SK-MEL-5 (cell line): Measurements from ENCODE around the gene SLC38A10. TPM values are rescaled to one million over a fixed set of nuclear protein-coding genes. Genes with fewer than 3 reads are reported as not detected.
"Not testable (repeated sequence)": the region's sequence is repeated elsewhere in the genome, so short reads cannot be mapped to it uniquely, and the experiment has no call there.

Experiments used
- DNase-seq: peaks from one replicate; pipeline ENCODE4 v3.0.0-alpha.2; 2016; ENCODE audit warnings: low read depth, low spot score
- in situ Hi-C: cut with HindIII; loops from 2 replicates; pipeline ENCODE4 v1.10.0; 2016; ENCODE audit warnings: low sequenced_read_pairs, high pct_unique_total_duplicates, low pct_unique_long_range_greater_than_20kb
- total RNA-seq: library from RNA; depleted of rRNA; stranded (reverse); fragments of >200 nt; shearing (Covaris generic); gene quantifications from 2 replicates; pipeline ENCODE4 v1.2.3, GENCODE V29; 2014

SLC38A10 gene
- total RNA-seq, 1 experiment from 2014 or later = 189 TPM

- in situ Hi-C loops = no loop called here
Measured at GRCh38 chr17:81315885-81316391, 20.8 kb upstream of the SLC38A10 start.

GRCh38 chr17:81315129-81315884 lies 20.2 kb upstream of the SLC38A10 start:
- DNase-seq = no peak
- in situ Hi-C loops = no loop called here

More at GRCh38 chr17:81315885-81316391, 20.8 kb upstream of the SLC38A10 start:
- DNase-seq = no peak

- in situ Hi-C loops = no loop called here
- no peak for DNase-seq
Measured at GRCh38 chr17:81314398-81315081, 19.4 kb upstream of the SLC38A10 start.

- in situ Hi-C loops = no loop called here
- no peak for DNase-seq
Measured at GRCh38 chr17:81313776-81314397, 18.8 kb upstream of the SLC38A10 start.

- no peak for DNase-seq
- in situ Hi-C loops = no loop called here
Measured at GRCh38 chr17:81312624-81313325, 17.7 kb upstream of the SLC38A10 start.

GRCh38 chr17:81311946-81312345 lies 16.8 kb upstream of the SLC38A10 start:
- DNase-seq = no peak
- in situ Hi-C loops = no loop called here

GRCh38 chr17:81310949-81311550 lies 15.9 kb upstream of the SLC38A10 start:
- in situ Hi-C loops = no loop called here
- no peak for DNase-seq

- DNase-seq = no peak
- in situ Hi-C loops = no loop called here
Measured at GRCh38 chr17:81309859-81310839, 15.0 kb upstream of the SLC38A10 start.

GRCh38 chr17:81309140-81309858 lies 14.2 kb upstream of the SLC38A10 start:
- in situ Hi-C loops = no loop called here
- peak; percentile 97 for DNase-seq

- in situ Hi-C loops, DNase-seq: not testable (repeated sequence)
Measured at GRCh38 chr17:81308784-81309139, 13.7 kb upstream of the SLC38A10 start.

GRCh38 chr17:81307636-81308560 lies 12.8 kb upstream of the SLC38A10 start:
- in situ Hi-C loops = no loop called here
- DNase-seq = no peak

- in situ Hi-C loops = no loop called here
- no peak for DNase-seq
Measured at GRCh38 chr17:81306898-81307510, 11.9 kb upstream of the SLC38A10 start.

GRCh38 chr17:81306491-81306890 lies 11.4 kb upstream of the SLC38A10 start:
- DNase-seq = no peak
- in situ Hi-C loops = no loop called here

- in situ Hi-C loops = no loop called here
- no peak for DNase-seq
Measured at GRCh38 chr17:81305051-81305630, 10.0 kb upstream of the SLC38A10 start.
